Hepatocyte (in vitro differentiated cells): ENCODE measurements around the gene DLGAP5. TPM values are rescaled to one million over a fixed set of nuclear protein-coding genes. Genes with fewer than 3 reads are reported as not detected.

Experiments
- DNase-seq: peaks from one replicate; pipeline ENCODE4 v3.0.0-alpha.2; 2016; ENCODE audit warnings: low spot score
- H2AFZ ChIP-seq: fragments of 200-600 bp; sonication (generic); 2 replicates; pipeline ENCODE4 v1.6.0; 2016; ENCODE audit warnings: antibody characterized with exemption, mild to moderate bottlenecking
- H3K27ac ChIP-seq: fragments of 200-600 bp; sonication (generic); 2 replicates; pipeline ENCODE4 v1.5.1; 2016; ENCODE audit warnings: mild to moderate bottlenecking
- H3K27me3 ChIP-seq: fragments of 200-600 bp; sonication (generic); 2 replicates; pipeline ENCODE4 v1.6.1; 2016
- H3K36me3 ChIP-seq: fragments of 200-600 bp; sonication (generic); replicated peaks from 2 replicates; pipeline ENCODE4 v1.5.1; 2016; ENCODE audit warnings: low read depth; ENCODE audit not compliant: insufficient read depth
- H3K4me1 ChIP-seq: fragments of 200-600 bp; sonication (generic); 2 replicates; pipeline ENCODE4 v1.5.1; 2016; ENCODE audit warnings: mild to moderate bottlenecking, moderate library complexity; ENCODE audit not compliant: insufficient read depth
- H3K4me2 ChIP-seq: fragments of 200-600 bp; sonication (generic); 2 replicates; pipeline ENCODE4 v1.6.0; 2016
- H3K4me3 ChIP-seq: fragments of 200-600 bp; sonication (generic); 2 replicates; pipeline ENCODE4 v1.5.1; 2016; ENCODE audit warnings: mild to moderate bottlenecking
- H3K79me2 ChIP-seq: fragments of 200-600 bp; sonication (generic); 2 replicates; pipeline ENCODE4 v1.6.0; 2017; ENCODE audit warnings: mild to moderate bottlenecking
- H3K9me2 ChIP-seq: fragments of 200-600 bp; sonication (generic); replicated peaks from 2 replicates; pipeline ENCODE4 v1.6.0; 2017; ENCODE audit warnings: mild to moderate bottlenecking; ENCODE audit not compliant: insufficient read depth
- H3K9me3 ChIP-seq: fragments of 200-600 bp; sonication (generic); 2 replicates; pipeline ENCODE4 v1.5.1; 2016; ENCODE audit warnings: low read depth, mild to moderate bottlenecking
- H4K20me1 ChIP-seq: fragments of 200-600 bp; sonication (generic); 2 replicates; pipeline ENCODE4 v1.6.0; 2016; ENCODE audit warnings: mild to moderate bottlenecking; ENCODE audit not compliant: insufficient read depth, poor library complexity, severe bottlenecking
- EZH2 ChIP-seq: fragments of 200-600 bp; sonication (generic); IDR thresholded peaks from 2 replicates; pipeline ENCODE4 v1.6.1; 2016; ENCODE audit warnings: antibody characterized with exemption, mild to moderate bottlenecking, borderline replicate concordance
- EZH2phosphoT487 ChIP-seq: fragments of 200-600 bp; sonication (generic); IDR thresholded peaks from one replicate; pipeline ENCODE4 v1.6.1; 2018; ENCODE audit warnings: antibody characterized with exemption, mild to moderate bottlenecking, low read depth, moderate library complexity; ENCODE audit not compliant: unreplicated experiment, severe bottlenecking
- WGBS: methylation state at CpG from one replicate; pipeline ENCODE4 v1.1.6; 2016; ENCODE audit warnings: low lambda C conversion rate; ENCODE audit errors: missing lambda C conversion rate; 5-methylcytosine and 5-hydroxymethylcytosine counted together
- polyA plus RNA-seq: library from polyadenylated mRNA; unstranded; fragments of >200 nt; fragmentation: Nextera tagmentation; extraction: Ambion mirVana; gene quantifications from 2 replicates; pipeline ENCODE4 v1.2.1, GENCODE V29; 2016
- total RNA-seq: library from RNA; depleted of rRNA; stranded (reverse); fragments of >200 nt; gene quantifications from 2 replicates; pipeline ENCODE4 v1.2.3, GENCODE V29; 2014
- TF ChIP-seq, protein P1 (sequence below): fragments of 200-600 bp; sonication (generic); IDR thresholded peaks from 2 replicates; pipeline ENCODE4 v1.5.1; 2016; ENCODE audit warnings: antibody characterized with exemption, mild to moderate bottlenecking; ENCODE audit not compliant: poor library complexity

DLGAP5 gene
- total and polyA plus RNA-seq, 2 experiments from 2014 or later: 7.7 to 10.8 TPM

DNA sequence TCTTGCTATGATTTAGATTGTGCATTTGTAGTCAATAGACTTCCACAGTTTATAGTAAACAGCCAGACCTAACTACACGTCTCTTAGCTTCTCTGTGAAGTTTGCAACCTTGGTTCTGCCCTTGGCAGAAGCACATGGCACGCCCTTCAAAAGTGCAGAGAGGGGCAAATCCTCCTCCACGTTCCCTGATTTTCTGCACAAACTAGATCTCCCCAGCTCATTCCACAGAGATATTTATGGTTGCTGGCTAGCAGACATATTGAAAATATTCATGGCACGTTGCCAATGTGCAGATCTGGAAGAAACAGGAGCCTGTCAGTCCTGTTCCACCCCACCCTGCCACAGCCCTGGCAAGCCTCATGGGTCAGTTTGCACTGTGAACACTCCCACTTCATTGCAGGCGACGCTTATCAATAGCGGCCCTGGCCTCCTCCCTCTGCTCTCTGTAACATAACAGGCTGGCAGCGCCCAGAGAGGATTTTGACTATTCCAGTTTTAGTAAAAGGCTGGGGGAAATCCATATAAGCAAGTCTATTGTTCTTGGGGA is 68.9 kb downstream of the DLGAP5 start:
- Histone ChIP-seq H4K20me1 (no peaks in the 10 kb centered on the region), H3K4me3 (no peak overlapping the region), H3K4me1 (peaks cover 73% of the 10 kb centered on the region), H3K79me2 (no peaks in the 10 kb centered on the region), H3K27me3 (no peaks in the 10 kb centered on the region), H3K4me2 (peak overlapping the region; percentile 64), H2AFZ (no peak overlapping the region), H3K36me3 (no peaks in the 10 kb centered on the region), H3K9me3 (no peaks in the 10 kb centered on the region), H3K27ac (peak overlapping the region; percentile 91), H3K9me2 (no peaks in the 10 kb centered on the region)
- TF ChIP-seq EZH2phosphoT487 (no peak), EZH2 (no peak)
- TF ChIP-seq, protein P1, sequence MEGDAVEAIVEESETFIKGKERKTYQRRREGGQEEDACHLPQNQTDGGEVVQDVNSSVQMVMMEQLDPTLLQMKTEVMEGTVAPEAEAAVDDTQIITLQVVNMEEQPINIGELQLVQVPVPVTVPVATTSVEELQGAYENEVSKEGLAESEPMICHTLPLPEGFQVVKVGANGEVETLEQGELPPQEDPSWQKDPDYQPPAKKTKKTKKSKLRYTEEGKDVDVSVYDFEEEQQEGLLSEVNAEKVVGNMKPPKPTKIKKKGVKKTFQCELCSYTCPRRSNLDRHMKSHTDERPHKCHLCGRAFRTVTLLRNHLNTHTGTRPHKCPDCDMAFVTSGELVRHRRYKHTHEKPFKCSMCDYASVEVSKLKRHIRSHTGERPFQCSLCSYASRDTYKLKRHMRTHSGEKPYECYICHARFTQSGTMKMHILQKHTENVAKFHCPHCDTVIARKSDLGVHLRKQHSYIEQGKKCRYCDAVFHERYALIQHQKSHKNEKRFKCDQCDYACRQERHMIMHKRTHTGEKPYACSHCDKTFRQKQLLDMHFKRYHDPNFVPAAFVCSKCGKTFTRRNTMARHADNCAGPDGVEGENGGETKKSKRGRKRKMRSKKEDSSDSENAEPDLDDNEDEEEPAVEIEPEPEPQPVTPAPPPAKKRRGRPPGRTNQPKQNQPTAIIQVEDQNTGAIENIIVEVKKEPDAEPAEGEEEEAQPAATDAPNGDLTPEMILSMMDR: no peak
- peak; percentile 81 for DNase-seq
- 22% methylated on average over 8 of the region's 8 CpGs for WGBS

DNA sequence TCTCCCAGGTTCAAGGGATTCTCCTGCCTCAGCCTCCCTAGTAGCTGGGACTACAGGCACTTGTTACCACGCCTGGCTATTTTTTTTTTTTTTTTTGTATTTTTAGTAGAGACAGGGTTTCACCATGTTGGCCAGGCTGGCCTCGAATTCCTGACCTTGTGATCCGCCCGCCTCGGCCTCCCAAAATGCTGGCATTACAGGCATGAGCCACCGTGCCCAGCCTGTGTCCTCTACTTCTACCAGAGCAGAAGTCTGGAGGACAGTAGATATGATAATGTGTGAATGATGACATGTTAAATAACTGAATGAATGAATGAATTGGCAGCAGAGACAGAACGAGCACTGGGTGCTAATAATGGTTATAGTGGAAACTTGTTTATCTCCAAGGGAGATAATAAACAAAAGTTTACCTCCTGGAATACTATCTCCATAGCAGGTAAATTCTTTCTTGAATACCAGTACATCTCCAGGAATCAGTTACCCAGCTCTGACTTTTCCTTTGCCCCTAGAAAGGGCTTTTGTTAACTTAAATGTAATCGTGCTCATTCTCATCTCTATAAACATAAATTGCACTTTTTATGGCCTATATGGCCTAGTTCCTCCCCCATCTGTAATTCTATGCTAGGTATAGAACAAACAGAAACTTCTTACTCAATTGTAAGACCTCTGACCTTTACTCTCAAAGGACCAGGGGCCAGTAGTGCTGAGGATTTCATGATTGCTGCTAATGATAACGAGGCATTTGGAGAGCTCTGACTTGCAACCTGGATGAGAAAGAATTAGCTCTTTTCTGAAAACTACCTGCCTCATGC is 69.6 kb downstream of the DLGAP5 start:
- Histone ChIP-seq H3K9me3 (no peaks in the 10 kb centered on the region), H4K20me1 (no peaks in the 10 kb centered on the region), H3K27me3 (no peaks in the 10 kb centered on the region), H3K4me2 (peak overlapping the region; percentile 64), H3K4me3 (no peak overlapping the region), H3K4me1 (peaks cover 75% of the 10 kb centered on the region), H2AFZ (no peak overlapping the region), H3K79me2 (no peaks in the 10 kb centered on the region), H3K27ac (peak overlapping the region; percentile 91), H3K9me2 (no peaks in the 10 kb centered on the region), H3K36me3 (no peaks in the 10 kb centered on the region)
- TF ChIP-seq EZH2phosphoT487: no peak
- TF ChIP-seq, protein P1: no peak
- TF ChIP-seq EZH2: no peak
- peak; percentile 37 for DNase-seq
- WGBS: 68% methylated on average over 9 of the region's 9 CpGs

DNA sequence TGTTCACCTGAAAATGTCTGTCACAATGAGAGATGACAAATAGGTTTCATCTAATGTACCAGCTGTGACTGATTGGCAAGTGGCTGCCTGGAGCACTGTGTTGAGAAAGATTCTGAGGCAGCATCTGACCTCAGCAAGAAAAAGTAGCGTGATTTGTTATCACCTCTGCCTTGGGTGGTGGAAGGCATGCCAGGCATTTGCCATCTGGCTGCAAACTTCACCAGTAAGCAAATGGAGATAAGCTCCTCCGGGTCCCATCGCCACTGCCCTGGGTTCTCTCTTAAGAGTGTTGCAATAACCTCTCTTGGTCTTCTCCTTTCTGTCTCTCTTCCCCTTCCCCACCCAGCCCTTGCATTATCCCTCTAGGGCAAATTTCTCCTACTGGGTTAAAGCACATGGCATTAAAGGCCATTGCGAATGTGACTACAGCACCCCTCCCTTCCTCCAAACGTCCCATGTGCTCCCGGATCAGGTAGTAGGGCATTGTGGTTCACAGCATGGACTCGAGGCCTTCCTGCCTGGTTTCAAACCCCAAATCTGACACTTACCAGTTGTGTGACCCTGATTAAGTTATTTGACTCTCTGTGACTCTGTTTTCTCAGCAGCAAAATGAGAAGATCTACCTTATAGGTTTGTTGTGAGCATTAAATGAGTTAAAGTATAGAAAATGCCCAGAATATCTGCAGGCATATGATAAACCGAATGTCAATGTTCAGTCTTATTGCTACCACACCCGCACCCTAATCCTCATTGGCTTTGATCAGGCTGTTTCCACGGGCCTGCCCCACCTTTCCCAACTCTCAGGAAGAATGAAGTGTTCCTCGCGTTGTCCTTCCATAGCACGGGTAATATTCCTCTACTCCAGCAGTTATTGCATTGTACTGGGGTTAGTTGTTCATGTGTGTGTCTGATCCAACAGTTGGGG is 70.6 kb downstream of the DLGAP5 start:
- Histone ChIP-seq H3K36me3 (no peaks in the 10 kb centered on the region), H3K27me3 (no peaks in the 10 kb centered on the region), H3K4me1 (peaks cover 67% of the 10 kb centered on the region), H3K27ac (peak overlapping the region; percentile 91), H4K20me1 (no peaks in the 10 kb centered on the region), H3K79me2 (no peaks in the 10 kb centered on the region), H3K9me2 (no peaks in the 10 kb centered on the region), H2AFZ (no peak overlapping the region), H3K4me2 (no peak overlapping the region), H3K4me3 (no peak overlapping the region), H3K9me3 (no peaks in the 10 kb centered on the region)
- DNase-seq: no peak
- TF ChIP-seq, protein P1: no peak
- TF ChIP-seq EZH2phosphoT487 (no peak), EZH2 (no peak)
- 75% methylated on average over 13 of the region's 13 CpGs for WGBS
